Keratinocyte (primary cell): ENCODE data around the gene SLC7A6.

Source experiments
- CTCF ChIP-seq, 3 experiments: IDR thresholded peaks in 1 of 3; conservative IDR thresholded peaks in 1 of 3; optimal IDR thresholded peaks in 1 of 3; 2 replicates in 2 of 3; 3 replicates in 1 of 3; pipeline versions ENCODE3 to v1.5.1; 2011; ENCODE audit warnings: low read length in 3 of 3, mild to moderate bottlenecking in 3 of 3, moderate library complexity in 2 of 3, control low read depth in 1 of 3, inconsistent platforms in 1 of 3; ENCODE audit not compliant: insufficient read depth in 2 of 3; ENCODE audit errors: extremely low read depth in 1 of 3
- EZH2 ChIP-seq: IDR thresholded peaks from one replicate; pipeline ENCODE4 v1.6.1; 2012; ENCODE audit warnings: inconsistent platforms, mild to moderate bottlenecking, low read length, moderate library complexity

GRCh38 chr16:68255712-68256111 is 8.6 kb upstream of the SLC7A6 start:
- TF ChIP-seq CTCF (optimal IDR thresholded peaks at IDR 0.05 in 1 of 3, IDR thresholded peaks at IDR 0.05 in 1 of 3, conservative IDR thresholded peaks at IDR 0.05 in 1 of 3; ENCODE audit: extremely low read depth in 1 of 3, insufficient read depth in 2 of 3, low read length in 3 of 3) (no peak), EZH2 (no peak)
